Measurements from ENCODE around the gene IBA57. TPM values are rescaled to one million over a fixed set of nuclear protein-coding genes. Genes with fewer than 3 reads are reported as not detected.
"Not testable (repeated sequence)": the region's sequence is repeated elsewhere in the genome, so short reads cannot be mapped to it uniquely, and the experiment has no call there.

The IBA57 gene
- total RNA-seq, 2 experiments from 2014 or later: 7.5 to 8.9 TPM

GRCh38 chr1:228213917-228214808 is 48.6 kb downstream of the IBA57 start:
- DNase-seq: peak; percentile 19
- H3K27me3 Mint-ChIP-seq (ENCODE audit: low read depth): no peaks in the 10 kb centered on the region
- H3K27ac Mint-ChIP-seq: no peak overlapping the region
- no peak for ATAC-seq
- H3K4me3 Mint-ChIP-seq: peak overlapping the region; percentile 67
- H3K4me1 Mint-ChIP-seq (ENCODE audit: low read depth): peaks cover 6% of the 10 kb centered on the region
- ChIA-PET CTCF (interaction anchor here (0.7 to 1.1 kb wide), 4 partner anchors 10 to 283 kb away, joined by 3 read pairs; no protein-coding TSS in a partner anchor), POLR2A (interaction anchor here (1.5 to 1.8 kb wide), 2 partner anchors 49 to 74 kb away, joined by 3 to 6 read pairs; partner anchors contain the start of gene GUK1)
- no peaks in the 10 kb centered on the region for H3K36me3 Mint-ChIP-seq (ENCODE audit: low read depth)
- no peaks in the 10 kb centered on the region for H3K9me3 Mint-ChIP-seq (ENCODE audit: insufficient read depth)

DNA sequence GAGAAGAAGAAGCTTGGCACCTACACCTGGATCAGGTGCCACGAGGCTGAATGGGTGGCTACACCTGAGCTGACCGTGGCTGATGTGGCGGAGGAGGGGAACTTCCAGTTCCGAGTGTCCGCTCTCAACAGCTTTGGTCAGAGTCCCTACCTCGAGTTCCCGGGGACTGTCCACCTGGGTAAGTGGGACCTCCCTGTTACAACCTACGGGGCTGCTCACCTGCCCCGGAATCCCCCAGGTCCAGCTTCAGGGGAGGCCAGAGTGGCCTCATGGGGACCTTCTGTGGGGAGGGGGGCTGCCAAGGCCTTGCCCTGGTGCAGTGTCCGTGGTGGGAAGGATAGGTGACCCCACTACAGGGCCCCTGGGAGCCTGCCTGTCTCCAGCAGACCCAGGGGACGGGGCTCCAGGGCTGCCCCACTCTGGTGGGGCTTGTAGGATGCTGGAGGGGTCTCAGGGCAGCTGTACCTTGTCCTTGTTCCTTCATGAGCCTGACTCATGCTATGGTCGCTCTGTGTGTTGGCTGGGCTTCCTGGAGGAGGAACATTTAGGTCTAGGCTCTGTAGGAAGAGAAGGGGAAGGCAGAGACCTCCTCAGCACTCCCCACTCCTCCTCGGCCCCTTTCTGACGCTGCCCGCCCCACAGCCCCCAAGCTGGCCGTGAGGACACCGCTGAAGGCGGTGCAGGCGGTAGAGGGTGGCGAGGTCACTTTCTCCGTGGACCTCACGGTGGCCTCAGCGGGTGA is 49.5 kb downstream of the IBA57 start:
- ATAC-seq (no peak), DNase-seq (peak; percentile 19)
- Mint-ChIP-seq H3K27ac (no peak overlapping the region), H3K27me3 (ENCODE audit: low read depth) (no peaks in the 10 kb centered on the region), H3K36me3 (ENCODE audit: low read depth) (no peaks in the 10 kb centered on the region), H3K4me3 (no peak overlapping the region), H3K4me1 (ENCODE audit: low read depth) (peaks cover 6% of the 10 kb centered on the region), H3K9me3 (ENCODE audit: insufficient read depth) (no peaks in the 10 kb centered on the region)
- POLR2A ChIA-PET: interaction anchor here (0.6 kb wide), 1 partner anchor 298 kb away, joined by 3 read pairs; no protein-coding TSS in a partner anchor
- CTCF ChIA-PET: no interaction called here

GRCh38 chr1:228215663-228216116 is 50.1 kb downstream of the IBA57 start:
- H3K4me1 Mint-ChIP-seq (ENCODE audit: low read depth): peaks cover 6% of the 10 kb centered on the region
- H3K27ac Mint-ChIP-seq: no peak overlapping the region
- POLR2A ChIA-PET: no interaction called here
- H3K36me3 Mint-ChIP-seq (ENCODE audit: low read depth): no peaks in the 10 kb centered on the region
- no peak overlapping the region for H3K4me3 Mint-ChIP-seq
- H3K9me3 Mint-ChIP-seq (ENCODE audit: insufficient read depth): no peaks in the 10 kb centered on the region
- CTCF ChIA-PET: no interaction called here
- ATAC-seq: no peak
- no peaks in the 10 kb centered on the region for H3K27me3 Mint-ChIP-seq (ENCODE audit: low read depth)
- peak; percentile 14 for DNase-seq

DNA sequence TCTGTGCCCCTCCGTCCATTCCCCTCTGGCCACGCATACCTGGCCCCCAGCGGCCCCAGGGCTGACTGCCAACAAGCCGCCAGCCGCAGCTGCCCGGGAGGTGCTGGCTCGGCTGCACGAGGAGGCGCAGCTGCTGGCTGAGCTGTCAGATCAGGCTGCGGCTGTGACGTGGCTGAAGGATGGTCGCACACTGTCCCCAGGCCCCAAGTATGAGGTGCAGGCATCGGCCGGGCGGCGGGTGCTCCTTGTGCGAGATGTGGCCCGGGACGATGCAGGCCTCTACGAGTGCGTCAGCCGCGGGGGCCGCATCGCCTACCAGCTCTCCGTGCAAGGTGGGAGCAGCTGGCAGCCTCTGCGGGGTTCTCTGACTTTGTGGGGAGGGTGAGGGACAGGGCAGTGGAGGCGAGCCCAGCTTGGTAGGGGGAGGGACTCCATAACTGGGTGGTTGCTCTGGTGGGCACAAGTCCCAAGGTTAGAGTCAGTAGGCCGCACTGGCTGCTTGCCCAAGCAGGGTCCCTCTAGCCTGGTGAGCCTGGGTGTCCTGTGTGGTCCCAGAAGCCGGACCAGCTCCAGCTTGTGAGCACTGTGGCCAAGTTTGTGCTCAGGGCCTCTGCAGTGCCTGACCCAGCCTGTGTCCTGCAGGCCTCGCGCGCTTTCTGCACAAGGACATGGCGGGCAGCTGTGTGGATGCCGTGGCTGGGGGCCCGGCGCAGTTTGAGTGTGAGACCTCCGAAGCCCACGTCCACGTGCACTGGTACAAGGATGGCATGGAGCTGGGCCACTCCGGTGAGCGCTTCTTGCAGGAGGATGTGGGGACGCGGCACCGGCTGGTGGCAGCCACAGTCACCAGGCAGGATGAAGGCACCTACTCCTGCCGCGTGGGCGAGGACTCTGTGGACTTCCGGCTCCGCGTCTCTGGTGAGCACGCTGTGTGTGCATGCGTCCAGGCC is 51.0 kb downstream of the IBA57 start:
- H3K9me3 Mint-ChIP-seq (ENCODE audit: insufficient read depth): no peaks in the 10 kb centered on the region
- ChIA-PET POLR2A (no interaction called here), CTCF (interaction anchor here (1.0 kb wide), 1 partner anchor 86 kb away, joined by 3 read pairs; no protein-coding TSS in a partner anchor)
- H3K27ac Mint-ChIP-seq: no peak overlapping the region
- no peak for ATAC-seq
- H3K4me3 Mint-ChIP-seq: no peak overlapping the region
- DNase-seq: peak; percentile 14
- H3K36me3 Mint-ChIP-seq (ENCODE audit: low read depth): no peaks in the 10 kb centered on the region
- H3K27me3 Mint-ChIP-seq (ENCODE audit: low read depth): no peaks in the 10 kb centered on the region
- peaks cover 6% of the 10 kb centered on the region for H3K4me1 Mint-ChIP-seq (ENCODE audit: low read depth)

- CTCF ChIA-PET: interaction anchor here (1.0 to 1.4 kb wide), 2 partner anchors 52 to 87 kb away, joined by 3 read pairs; partner anchors contain the start of gene IBA57
- no peak for ATAC-seq
- POLR2A ChIA-PET: no interaction called here
- Mint-ChIP-seq H3K4me1 (ENCODE audit: low read depth) (peaks cover 6% of the 10 kb centered on the region), H3K9me3 (ENCODE audit: insufficient read depth) (no peaks in the 10 kb centered on the region), H3K4me3 (no peak overlapping the region), H3K27me3 (ENCODE audit: low read depth) (no peaks in the 10 kb centered on the region), H3K36me3 (ENCODE audit: low read depth) (no peaks in the 10 kb centered on the region), H3K27ac (no peak overlapping the region)
- DNase-seq: peak; percentile 18
Measured at GRCh38 chr1:228217551-228218344, 52.1 kb downstream of the IBA57 start.

DNA sequence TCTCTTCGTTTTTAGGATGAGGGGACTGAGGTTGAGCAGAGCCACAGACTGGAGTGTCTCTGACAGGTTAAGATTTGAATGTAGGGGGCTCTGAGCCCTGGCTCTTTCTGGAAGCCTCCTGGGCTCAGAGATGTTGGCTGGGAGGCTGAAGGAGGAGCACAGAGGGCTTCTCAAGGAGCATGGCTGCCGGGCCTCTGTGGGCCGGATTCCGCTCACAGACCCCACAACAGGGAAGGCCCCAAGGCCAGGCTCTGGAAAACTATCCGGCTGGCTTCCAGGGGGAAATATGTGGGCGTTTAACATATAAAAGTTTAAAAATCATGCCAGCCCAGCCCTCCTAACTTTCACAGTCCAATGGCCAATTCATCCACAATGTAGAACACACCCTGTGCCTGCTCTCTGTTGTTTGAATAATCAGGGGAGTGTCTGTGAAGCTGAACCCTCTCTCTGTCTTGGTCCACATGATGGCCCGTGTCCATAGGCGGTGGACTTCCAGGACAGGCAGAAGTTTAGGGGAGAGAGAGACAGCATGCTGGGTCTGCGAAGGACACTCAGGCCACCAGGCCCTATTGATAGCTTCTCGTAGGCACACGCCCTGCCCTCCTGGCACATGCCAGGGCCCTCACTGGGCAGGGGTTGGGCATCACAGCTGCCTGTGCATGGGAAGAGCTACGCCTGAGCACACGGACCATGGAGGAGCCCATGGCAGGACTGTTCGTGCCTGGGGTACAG is 53.1 kb downstream of the IBA57 start:
- ChIA-PET POLR2A (no interaction called here), CTCF (interaction anchor here (1.4 kb wide), 1 partner anchor 53 kb away, joined by 3 read pairs; the partner anchor contains the start of gene IBA57)
- DNase-seq (peak; percentile 9), ATAC-seq (no peak)
- H3K27me3 Mint-ChIP-seq (ENCODE audit: low read depth): no peaks in the 10 kb centered on the region
- no peak overlapping the region for H3K4me3 Mint-ChIP-seq
- no peak overlapping the region for H3K27ac Mint-ChIP-seq
- H3K4me1 Mint-ChIP-seq (ENCODE audit: low read depth): peaks cover 4% of the 10 kb centered on the region
- H3K36me3 Mint-ChIP-seq (ENCODE audit: low read depth): no peaks in the 10 kb centered on the region
- no peaks in the 10 kb centered on the region for H3K9me3 Mint-ChIP-seq (ENCODE audit: insufficient read depth)

- Mint-ChIP-seq H3K27me3 (ENCODE audit: low read depth) (no peaks in the 10 kb centered on the region), H3K4me3 (no peak overlapping the region), H3K4me1 (ENCODE audit: low read depth) (no peaks in the 10 kb centered on the region), H3K36me3 (ENCODE audit: low read depth) (peaks cover 3% of the 10 kb centered on the region), H3K9me3 (ENCODE audit: insufficient read depth) (no peaks in the 10 kb centered on the region), H3K27ac (no peak overlapping the region)
- POLR2A ChIA-PET: no interaction called here
- DNase-seq: peak; percentile 14
- ATAC-seq: no peak
- CTCF ChIA-PET: no interaction called here
Measured at GRCh38 chr1:228219245-228219961, 53.8 kb downstream of the IBA57 start.

DNA sequence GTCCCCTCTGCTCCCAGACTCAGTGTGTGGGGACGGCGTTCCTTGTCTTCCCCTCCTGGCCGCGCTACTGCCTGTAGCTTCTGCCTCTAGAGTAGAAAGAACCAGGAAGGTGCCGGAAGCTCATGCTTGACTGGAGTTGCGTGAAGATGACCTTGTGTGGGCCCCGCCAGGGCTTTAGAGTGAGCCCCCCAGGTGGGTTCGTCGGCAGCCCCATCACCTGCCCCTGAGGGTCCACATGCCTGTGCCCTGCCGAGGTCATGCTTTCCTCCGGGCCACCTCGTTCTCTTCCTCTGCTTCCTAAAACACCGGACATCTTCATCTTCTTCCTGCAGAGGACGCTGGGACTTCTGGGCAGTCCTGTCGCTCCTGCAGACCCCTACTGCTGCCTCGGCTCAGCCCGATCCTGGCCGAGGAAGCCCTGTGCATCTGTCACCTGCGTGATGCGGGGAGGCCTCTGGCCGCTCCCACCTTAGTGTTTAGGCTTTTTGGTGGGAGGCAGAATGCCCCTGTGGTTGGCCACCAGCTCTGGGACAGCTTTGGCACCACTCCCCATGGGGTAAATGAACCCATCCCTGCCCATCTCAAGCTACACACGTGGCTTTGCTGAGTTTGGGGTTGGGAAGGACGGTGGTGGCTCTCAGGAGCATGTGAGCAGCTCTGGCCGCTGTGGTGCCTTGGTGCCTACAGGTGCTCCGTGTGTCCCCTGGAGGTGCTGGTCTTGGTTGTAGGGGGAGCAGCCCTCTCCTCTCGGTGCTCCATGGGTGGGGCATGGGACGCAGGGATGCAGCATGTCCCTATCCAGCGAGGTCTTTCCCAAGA is 54.6 kb downstream of the IBA57 start:
- Mint-ChIP-seq H3K36me3 (ENCODE audit: low read depth) (peaks cover 10% of the 10 kb centered on the region), H3K9me3 (ENCODE audit: insufficient read depth) (no peaks in the 10 kb centered on the region), H3K4me1 (ENCODE audit: low read depth) (no peaks in the 10 kb centered on the region), H3K27ac (no peak overlapping the region), H3K27me3 (ENCODE audit: low read depth) (no peaks in the 10 kb centered on the region), H3K4me3 (no peak overlapping the region)
- ChIA-PET CTCF (no interaction called here), POLR2A (no interaction called here)
- DNase-seq (peak; percentile 13), ATAC-seq (no peak)

DNA sequence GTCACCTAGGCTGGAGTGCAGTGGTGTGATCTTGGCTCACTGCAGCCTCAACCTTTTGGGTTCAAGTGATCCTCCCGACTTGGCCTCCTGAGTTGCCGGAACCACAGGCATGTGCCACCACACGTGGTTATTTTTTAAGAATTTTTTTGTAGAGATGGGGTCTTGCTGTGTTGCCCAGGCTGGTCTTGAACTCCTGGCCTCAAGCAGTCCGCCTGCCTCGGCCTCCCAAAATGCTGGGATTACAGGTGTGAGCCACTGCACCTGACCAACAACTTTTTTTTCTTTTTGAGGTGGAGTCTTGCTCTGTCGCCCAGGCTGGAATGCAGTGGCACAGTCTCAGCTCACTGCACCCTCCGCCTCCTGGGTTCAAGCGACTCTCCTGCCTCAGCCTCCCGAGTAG is 55.5 kb downstream of the IBA57 start:
- H3K27ac Mint-ChIP-seq; CTCF ChIA-PET; DNase-seq; H3K4me3 Mint-ChIP-seq; H3K27me3 Mint-ChIP-seq (ENCODE audit: low read depth); H3K4me1 Mint-ChIP-seq (ENCODE audit: low read depth); POLR2A ChIA-PET; H3K9me3 Mint-ChIP-seq (ENCODE audit: insufficient read depth); ATAC-seq: not testable (repeated sequence)
- H3K36me3 Mint-ChIP-seq (ENCODE audit: low read depth): peaks cover 19% of the 10 kb centered on the region
